Measurements from ENCODE around the gene PPP2R2C.
A peak's percentile ranks its signal among the peaks of the same experiment; 100 is the strongest.

The PPP2R2C gene

DNA sequence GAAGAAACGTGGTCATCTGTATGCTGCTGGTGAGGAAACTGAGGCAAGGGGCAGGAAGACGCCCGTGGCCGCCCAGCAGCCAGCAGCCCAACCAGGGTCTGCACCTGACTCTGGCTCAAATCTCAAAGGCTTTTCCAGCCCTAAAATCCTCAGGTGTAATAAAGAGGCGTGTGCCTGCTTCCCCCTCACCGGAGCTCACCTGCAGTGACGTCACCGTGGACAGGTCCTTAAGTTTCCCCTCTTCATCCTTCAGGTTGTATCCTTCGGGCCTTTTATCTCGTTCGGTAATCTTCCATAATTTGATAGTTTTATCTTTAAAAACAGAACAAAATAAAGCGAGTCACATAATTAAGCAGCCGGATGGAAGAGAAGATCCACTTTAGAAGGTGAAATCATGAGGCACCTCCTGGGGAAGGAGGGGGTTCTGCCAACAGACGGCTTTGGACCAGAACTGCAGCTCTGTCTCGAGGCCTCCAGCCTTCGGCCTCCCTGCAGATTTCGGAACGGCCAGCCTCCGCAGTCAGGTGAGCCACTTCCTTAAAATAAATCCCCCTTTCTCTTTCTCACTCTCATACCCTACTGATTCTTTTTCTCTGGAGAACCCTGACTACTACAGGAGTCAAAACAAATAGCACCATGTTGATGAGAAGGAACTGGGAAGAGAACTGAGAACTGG is 96.7 kb downstream of the PPP2R2C start:
- no peak for DNase-seq

DNA sequence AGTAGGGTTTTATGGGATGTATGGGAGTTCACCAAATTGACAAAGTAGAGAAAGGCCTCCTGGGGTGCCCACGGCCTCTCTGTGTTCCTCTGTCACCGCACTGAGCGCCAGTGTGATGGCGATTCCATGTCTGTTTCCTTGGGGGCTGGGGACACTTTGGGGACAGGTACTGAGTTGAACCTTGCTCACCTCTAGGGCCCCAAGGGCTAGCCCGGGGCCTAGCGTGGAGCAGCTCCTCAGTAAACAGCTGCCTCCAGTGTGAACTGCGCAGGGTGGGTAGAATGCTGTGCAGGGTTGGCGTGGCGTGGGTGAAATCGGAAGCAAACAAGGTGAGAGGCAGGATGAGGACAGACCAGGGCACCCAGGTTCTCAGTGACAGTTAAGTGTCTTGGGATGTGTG is 97.8 kb downstream of the PPP2R2C start:
- DNase-seq, result no peak

DNA sequence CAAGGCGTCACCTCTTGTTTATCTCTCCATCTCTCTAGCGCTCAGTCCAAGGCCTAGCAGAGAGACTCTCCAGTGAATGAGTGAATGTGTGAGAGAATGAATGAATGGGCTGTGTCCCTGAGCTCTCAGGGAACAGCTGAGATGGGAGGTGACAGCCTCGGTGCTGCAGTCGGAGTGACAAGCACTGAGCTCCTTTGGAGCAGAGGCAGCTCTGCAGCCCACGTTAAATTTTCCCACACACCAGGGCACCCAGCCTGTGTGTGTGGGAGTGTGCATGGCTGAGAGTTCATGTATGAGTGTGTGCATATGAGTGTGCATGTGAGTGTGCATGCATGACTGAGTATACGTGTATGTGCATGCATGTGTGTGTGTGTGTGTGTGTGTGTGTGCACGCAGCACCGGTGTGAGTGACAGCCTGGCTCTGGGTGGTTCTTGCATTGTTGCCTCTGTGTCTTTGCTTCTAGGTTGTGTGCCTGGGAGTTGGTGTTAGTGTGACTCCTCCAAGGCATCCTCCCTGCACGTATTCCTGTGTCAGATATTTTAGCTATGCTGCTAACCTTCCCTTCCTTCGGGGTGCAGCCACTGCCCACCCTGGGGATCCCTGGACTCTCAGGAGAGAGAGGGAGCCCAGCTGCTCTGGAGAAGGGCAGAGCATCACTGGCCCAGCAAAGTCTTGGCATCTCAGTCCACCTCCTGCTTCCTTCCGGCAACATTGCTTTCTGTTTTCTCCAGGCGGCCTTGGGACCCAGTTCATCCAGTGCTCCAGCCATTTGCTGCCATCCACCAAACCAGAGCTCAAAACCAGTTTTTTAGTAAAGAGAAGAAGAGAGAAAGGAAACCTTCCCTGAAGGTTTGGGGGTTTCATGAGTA is 98.6 kb downstream of the PPP2R2C start:
- DNase-seq, result no peak

DNA sequence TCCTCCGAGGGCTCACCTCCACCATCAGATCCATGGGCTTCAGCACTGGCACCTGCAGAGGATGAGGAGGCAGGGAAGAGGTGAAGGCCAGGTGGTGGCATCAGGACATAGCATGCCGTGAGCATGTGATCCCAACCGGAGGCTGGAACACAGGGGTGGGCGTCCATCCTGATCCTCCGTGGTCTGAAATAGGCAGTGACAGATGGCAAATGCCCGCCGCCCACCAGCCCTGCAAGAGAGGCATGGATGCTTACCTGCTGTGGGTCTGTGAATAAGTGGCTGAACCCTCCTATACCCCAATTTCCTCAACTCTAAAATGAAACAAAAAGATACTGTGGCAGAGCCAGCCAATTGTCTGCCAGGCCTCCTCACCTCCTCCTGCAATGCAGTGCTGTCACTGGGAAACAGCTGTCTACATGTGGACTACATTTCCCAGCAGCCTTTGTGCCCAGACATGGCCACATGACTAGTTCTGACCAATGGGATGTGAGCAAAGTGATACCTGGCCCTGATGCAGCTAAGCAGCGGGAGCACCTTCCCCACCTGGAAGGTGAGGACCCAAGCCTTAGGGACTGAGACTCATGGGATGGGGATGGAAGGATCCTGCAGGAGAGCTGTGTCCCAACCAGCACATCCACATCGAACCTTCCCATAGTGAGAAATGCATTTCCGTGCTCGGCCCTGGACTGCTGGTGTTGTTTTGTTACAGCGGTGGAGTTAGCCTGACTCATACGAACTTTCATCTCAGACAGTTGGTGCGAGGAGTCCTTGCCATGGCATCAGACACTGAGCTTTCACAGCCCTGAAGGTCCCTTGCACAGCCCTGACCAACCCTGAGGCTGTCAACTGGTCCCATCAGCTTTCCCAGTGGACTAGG is 99.5 kb downstream of the PPP2R2C start:
- DNase-seq, result peak; percentile 43

DNA sequence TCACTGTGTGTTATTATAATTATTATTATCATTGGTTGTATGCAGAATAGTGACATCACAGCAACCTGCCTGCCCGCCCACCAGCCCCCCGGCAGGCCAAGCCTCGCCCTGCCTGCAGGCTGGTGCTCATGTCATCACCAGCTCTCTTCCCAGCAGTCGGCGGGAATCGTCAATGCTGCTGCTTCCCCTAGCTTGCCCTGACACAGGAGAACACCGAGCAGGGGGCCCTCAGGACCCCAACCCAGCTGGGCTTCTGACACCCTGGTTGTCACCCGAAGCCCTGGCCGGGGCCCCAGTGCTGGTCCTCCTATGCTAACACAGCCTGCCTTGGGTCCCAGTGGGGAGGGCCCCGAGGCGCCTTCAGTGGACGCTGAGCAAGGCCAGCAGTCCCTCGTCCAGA is 100.6 kb downstream of the PPP2R2C start:
- no peak for DNase-seq

DNA sequence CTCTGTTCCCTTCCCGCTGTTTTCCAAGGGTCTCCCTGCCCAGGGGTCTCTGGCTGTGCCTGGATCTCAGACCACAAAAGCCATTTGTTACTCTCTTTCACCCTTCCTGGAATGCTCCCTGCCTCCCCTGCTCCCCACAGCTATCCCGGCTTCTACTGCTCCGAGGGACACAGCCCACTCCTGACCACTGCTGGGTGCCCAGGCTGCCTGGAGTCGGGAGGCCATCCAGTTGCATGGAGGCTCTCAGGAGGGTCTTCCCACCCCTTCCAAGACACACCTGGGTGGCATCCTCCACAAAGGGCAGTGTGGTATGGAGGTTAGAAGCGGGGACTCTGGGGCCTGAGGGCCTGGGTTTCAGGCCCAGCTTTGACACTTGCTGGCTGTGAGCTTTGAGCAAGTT is 101.1 kb downstream of the PPP2R2C start:
- DNase-seq, result no peak

DNA sequence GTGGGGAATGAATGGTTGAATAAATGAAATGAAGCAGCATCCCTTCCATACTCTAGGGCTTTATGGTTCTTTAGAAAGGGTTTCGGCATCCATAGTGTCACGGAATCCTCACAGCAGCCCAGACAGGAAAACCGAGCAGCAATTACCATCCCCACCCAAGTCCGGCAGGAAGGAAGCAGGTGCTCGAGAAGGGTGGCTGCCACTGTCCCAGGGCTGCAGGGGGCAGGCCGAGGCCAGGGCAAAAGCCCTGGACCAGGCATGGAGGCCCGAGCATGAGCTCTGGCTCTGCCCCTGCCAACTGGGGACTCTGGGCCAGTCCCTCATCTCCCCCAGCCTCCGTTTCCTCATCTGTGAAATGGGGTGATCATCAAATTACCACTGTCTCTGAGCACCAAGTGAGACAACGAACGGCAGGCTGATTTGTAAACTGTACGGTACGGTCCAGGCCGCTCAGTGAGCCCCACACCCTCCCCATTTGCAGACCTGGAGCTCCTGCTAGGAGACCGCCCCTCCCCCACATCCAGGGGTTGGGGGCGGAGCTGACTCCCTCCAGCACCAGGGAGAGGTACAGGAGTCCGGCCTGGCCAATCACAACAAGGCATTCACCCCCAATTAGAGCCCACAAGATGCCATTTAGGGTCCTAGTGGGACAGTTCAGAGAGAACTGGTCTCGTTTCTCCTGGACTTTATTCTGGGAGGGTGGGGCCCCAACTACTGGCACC is 102.3 kb downstream of the PPP2R2C start:
- DNase-seq, result no peak

DNA sequence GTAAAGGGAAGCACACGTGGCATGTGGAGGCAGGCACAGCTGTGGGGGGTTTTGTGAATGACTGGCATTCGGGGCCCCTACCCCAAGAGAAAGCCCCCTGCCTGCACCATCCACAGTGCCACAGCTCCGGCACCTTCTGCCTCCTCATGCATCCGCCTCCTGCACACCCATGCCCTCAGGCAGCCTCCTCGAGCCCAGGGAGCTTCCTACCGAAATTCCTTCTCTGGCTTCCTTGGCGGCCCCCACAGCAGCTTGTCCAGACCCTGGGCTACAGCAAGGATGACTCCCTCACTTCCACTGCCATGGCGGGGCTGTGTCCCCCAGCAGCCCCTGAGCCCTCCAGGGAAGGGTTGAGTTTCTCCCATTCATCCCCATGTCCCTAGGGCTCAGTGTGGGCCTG is 102.9 kb downstream of the PPP2R2C start:
- DNase-seq, result no peak

DNA sequence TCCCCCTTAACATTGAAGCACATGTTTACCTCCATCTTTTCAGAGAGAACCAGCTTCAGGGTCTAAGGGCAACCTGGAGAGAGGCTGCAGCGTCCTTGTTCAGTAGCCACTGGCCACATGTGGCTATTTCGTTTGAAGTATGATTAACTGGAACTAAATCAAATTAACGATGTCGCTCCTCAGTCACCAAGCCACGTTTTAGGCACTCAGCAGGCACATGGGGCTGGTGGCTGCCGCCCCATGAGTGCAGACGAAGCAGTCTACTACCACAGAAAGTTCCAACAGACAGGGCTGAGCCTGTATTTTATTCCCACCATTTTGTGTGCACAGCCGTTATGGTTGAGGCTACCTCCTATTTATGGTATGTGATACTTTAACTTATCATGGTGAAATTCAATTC is 103.4 kb downstream of the PPP2R2C start:
- no peak for DNase-seq

DNA sequence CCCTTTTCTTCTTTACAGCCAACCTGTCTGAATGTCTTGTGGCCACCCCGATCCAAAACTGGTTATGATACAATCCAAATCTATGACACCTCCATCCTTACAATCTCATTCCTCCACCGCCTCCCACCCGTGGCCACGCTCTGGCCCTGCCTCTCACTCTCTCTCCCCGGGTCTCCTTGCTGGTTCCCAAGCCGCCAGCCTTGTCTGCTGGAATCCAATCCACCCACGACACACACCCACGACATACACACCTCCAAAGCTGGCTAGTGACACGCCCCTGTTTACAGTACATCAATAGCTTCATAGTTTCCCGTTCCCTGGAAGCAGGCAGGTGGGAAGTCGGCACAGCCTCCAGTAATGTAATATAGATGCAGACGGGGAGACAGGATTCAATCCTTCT is 103.8 kb downstream of the PPP2R2C start:
- no peak for DNase-seq

DNA sequence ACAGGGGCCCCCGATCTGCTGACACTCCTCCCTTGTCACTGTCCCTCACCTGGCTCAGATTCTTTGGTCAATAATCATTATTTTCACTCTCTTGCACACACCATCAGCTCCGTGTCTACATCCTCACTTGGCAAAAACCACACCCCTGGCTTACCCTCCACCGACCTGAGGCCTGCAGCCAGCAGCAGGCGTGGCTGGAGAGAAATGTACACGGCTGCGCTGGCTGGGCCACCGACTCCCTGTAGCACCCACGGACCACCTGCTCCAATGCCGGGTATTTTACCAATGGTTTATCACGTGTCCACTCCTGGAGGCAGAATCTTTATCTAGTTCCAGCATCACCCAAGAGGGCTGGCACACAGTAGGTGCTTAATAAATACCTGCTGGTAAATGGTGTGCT is 104.3 kb downstream of the PPP2R2C start:
- DNase-seq, result no peak

DNA sequence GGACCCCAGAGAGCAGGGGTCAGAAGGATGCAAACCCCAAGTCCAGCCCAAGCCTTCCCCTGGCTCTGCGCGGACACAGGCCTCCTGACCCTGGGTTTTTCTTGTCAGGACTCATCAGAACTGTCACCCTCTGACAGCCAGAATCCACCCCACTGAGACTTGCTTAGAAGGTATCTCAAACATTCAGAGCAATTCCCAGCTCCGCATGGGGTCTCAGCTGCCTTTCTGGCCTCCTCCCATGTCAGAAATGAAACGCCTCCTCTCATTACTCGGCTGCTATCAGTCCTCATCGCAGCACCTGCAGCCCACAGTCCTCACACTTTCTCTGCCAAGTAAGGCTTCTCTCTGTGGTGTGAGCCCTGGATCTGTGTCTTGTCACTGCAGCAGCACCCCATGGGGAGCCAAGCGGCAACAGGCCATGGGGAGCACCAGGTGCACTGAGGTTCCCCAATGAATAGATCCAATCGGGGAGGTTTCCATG is 105.0 kb downstream of the PPP2R2C start:
- DNase-seq, result no peak

DNA sequence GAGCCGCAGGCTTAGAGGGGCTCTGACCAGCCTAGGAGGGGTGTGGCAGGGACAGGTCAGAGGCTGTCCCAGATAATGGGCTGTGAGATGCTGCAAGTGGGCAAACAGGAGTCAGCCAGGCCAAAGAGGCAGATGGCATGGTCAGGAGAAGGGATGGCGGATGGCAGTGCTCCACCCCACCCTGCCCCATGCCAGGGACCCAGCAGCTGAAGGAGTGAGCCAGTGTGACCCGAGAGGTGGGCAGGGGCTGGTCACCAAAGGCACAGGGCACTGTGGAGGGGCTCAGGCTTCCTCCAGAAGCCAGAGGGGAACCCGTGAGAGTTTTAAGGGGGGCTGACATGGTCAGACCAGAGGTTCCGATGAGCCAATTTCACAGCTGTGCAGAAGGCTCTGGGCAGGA is 105.8 kb downstream of the PPP2R2C start:
- DNase-seq, result no peak

DNA sequence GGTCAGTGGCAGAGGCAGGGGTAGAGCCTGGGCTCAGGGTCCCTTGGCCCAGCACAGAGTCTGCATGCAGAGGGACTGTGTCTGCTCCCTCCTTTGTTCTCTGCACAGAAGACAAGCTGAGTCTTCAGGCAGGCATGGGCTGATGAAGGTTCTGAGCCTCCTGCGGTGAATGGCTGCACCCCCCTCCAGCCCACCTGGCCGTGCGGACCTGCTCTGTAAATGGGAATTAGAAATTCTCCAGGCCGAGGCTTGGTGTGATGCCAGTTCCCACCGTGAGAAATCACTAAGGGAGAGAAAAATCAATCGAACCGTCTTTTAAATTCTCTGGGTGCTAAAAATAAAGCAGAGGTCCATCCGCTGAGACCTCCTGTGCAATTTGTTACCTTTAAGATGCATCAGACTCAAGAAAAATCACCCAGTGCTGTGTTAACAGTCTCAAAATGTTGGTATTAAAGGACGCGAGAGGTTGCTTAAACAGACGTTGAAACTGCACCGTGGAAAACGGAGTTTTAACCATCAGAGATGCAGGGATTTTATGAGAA is 106.8 kb downstream of the PPP2R2C start:
- no peak for DNase-seq

DNA sequence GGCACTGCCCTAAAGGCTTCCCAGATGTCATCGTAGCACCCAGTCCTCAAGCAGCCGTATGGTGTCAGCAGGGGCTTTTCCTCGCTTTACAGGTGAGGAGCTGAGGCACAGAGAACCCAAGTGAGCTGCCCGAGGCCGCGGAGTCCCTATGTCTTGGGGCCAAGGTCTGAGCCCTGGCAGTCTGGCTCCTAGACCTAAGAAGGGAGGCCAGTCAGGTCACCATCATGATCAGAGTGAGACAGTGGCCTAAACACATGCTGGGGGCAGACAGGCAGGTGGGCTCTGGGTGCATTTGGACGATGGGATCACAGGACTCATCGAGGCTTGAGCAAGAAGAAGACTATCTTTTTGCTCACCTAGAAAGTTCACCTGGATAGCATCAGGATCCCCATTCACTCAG is 107.8 kb downstream of the PPP2R2C start:
- no peak for DNase-seq

DNA sequence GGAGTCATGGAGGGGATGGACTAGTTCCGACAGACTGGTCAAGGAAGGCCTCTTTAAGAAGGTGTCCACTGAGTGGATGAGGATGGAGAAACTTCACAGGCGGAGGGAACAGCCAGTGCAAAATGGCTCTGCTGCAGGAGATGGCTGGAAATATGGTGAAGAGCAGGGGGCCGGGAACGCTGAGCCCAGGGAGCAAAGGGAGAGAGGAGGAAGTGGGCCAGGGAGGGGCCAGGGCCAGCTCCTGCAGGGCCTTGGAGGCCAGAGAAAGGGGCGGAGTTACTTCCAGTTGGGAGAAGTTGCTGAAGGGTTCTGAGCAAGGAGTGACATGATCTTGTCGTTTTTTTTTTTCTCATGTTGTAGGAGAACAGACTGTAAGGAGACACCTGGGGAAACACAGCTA is 108.3 kb downstream of the PPP2R2C start:
- DNase-seq, result no peak

DNA sequence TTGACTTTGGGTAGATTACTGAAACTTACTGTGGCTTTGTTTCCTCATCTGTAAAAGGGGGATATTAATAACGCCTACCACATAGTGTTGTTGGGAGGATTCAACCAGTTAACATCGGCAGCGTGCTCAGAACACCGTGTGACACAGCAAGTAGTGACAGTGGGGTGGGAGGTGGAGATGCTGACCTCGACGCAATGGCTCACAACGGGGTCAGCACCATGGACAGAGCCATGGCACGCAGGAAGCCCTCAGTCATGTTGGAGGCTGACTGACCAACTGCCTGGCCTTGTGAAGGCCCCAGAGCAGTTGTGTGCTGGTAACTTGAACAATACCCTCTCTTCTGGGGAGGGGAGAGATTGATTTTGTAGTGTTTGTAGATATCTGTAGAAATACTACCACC is 109.5 kb downstream of the PPP2R2C start:
- no peak for DNase-seq

DNA sequence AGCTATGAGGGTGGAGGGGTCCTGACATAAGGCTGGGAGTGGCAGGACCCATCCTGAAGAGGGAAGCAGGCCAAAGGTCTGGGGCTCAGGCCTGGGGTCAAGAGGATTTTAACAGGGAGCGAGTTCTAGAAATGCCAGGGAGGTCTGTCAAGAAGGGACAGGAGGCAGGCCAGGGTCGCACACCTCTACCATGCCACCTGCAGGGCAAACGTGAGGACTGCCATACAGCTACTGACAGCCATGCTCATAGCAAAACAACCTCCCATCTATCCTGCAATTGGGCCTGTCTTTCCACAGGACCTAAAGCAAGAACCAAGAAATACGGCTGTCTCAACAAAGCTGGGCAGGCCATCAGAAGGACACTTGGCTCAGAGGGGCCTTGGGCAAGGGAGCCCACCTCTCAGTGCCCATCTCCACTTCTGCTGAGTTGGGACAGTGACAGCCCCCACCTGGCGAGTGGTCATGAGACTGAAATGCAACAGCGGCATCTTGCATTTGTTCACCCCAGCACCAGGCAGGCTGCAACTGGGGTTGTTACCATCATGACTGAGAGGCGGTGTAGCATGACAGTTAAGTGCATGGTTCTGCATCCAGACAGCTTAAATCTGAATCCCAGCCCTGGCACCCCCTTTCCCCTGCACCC is 110.0 kb downstream of the PPP2R2C start:
- no peak for DNase-seq

DNA sequence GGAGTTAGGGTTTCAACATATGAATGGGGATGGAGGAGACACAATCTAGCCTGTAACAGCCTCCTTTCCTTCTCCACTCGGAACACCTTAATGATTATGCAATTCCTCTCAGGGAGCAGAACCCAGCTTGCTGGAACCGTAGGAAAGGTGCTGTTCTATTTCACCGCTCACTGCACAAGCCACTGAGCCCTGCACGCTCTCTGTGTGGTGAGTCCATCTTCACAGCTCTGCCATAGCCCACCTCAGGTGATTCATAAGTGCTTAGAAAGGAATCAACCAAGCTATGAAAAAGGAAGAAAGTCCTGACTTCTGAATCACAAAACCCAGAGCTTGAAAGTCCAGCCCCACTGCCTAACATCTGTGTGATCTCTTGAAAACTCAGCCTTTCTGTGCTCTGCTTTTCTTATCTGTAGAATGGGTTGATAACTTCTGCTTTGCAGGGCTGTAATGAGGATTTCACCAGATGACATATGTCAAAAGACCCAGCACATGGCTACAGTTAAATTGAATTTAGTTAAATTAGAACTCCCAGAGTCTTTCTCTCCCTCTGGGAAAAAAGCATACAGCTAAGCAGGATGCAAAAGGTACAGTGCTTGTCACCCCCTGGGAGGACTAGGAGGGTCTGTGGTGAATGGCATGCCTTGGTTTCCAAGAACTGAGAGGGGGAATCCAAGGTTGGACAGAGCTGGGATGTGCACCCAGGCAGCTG is 111.2 kb downstream of the PPP2R2C start:
- DNase-seq, result no peak

DNA sequence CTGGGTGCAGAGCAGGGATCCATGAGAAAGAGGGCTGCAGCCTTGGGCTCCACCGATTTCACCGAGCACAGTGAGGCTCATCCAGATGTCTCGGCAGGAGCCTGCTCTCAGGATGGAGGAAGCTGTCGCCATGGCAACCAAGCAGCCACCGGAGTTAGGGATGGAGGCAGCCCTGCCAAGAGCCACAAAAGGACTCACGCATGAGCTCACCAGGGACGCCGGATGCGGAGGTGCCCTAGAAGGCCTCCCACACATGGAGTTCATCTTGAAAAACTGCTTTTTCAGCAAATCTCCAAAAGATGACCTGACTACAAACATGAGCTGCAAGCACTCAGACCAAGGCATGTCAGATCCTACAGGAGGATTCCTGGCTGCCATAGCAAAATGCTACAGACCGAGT is 112.0 kb downstream of the PPP2R2C start:
- no peak for DNase-seq
